ENCODE data around the gene MAP3K7CL.

- TF ChIP-seq EP300 (IDR thresholded peaks at IDR 0.05; ENCODE audit: borderline replicate concordance) (0 out of 2 replicates have a peak, but pooled peaks have one; percentile 16), TAF1 (IDR thresholded peaks at IDR 0.05; ENCODE audit: low read depth) (no peak), YY1 (IDR thresholded peaks at IDR 0.05; ENCODE audit: low read depth) (no peak), REST (IDR thresholded peaks at IDR 0.05; ENCODE audit: low read depth) (no peak), USF1 (IDR thresholded peaks at IDR 0.05) (no peak), FOXM1 (IDR thresholded peaks at IDR 0.05; ENCODE audit: borderline replicate concordance, low read depth) (no peak)
These were observed 57.5 kb downstream of the MAP3K7CL start for GRCh38 chr21:29187944-29188343.

Data from Ishikawa (cell line).